Measurements from ENCODE around the gene DCAF16.

DCAF16 gene

GRCh38 chr4:17770845-17771244 is 39.7 kb downstream of the DCAF16 start:
- DNase-seq (ENCODE audit: low spot score in 2 of 2) (no peak), ATAC-seq (ENCODE audit: low read depth) (no peak)
- peaks cover 2% of the 10 kb centered on the region for H3K27me3 Mint-ChIP-seq
- H3K4me3 Mint-ChIP-seq: no peak overlapping the region
- peaks cover 1% of the 10 kb centered on the region for H3K9me3 Mint-ChIP-seq
- H3K4me1 Mint-ChIP-seq: no peaks in the 10 kb centered on the region
- H3K27ac Mint-ChIP-seq: no peak overlapping the region
- H3K36me3 Mint-ChIP-seq: no peaks in the 10 kb centered on the region

- DNase-seq (ENCODE audit: low spot score in 2 of 2) (no peak), ATAC-seq (ENCODE audit: low read depth) (no peak)
- peaks cover 1% of the 10 kb centered on the region for H3K9me3 Mint-ChIP-seq
- no peaks in the 10 kb centered on the region for H3K4me1 Mint-ChIP-seq
- H3K27ac Mint-ChIP-seq: no peak overlapping the region
- no peaks in the 10 kb centered on the region for H3K36me3 Mint-ChIP-seq
- H3K4me3 Mint-ChIP-seq: no peak overlapping the region
- H3K27me3 Mint-ChIP-seq: peaks cover 2% of the 10 kb centered on the region
Measured at GRCh38 chr4:17769406-17770174, 41.0 kb downstream of the DCAF16 start.

GRCh38 chr4:17766826-17767458 is 43.6 kb downstream of the DCAF16 start:
- DNase-seq (ENCODE audit: low spot score in 2 of 2) (no peak), ATAC-seq (ENCODE audit: low read depth) (no peak)
- Mint-ChIP-seq H3K4me3 (no peak overlapping the region), H3K4me1 (no peaks in the 10 kb centered on the region), H3K27me3 (peaks cover 4% of the 10 kb centered on the region), H3K36me3 (no peaks in the 10 kb centered on the region), H3K27ac (no peak overlapping the region), H3K9me3 (peaks cover 1% of the 10 kb centered on the region)

GRCh38 chr4:17765514-17766286 is 44.9 kb downstream of the DCAF16 start:
- Mint-ChIP-seq H3K27ac (no peak overlapping the region), H3K27me3 (peaks cover 4% of the 10 kb centered on the region), H3K4me3 (no peak overlapping the region), H3K9me3 (peaks cover 1% of the 10 kb centered on the region), H3K36me3 (no peaks in the 10 kb centered on the region), H3K4me1 (no peaks in the 10 kb centered on the region)
- DNase-seq (ENCODE audit: low spot score in 2 of 2) (no peak), ATAC-seq (ENCODE audit: low read depth) (no peak)

- no peak for DNase-seq (ENCODE audit: low spot score in 2 of 2)
- no peak for ATAC-seq (ENCODE audit: low read depth)
- no peak overlapping the region for H3K4me3 Mint-ChIP-seq
- peaks cover 2% of the 10 kb centered on the region for H3K27me3 Mint-ChIP-seq
- no peak overlapping the region for H3K27ac Mint-ChIP-seq
- peaks cover 1% of the 10 kb centered on the region for H3K9me3 Mint-ChIP-seq
- H3K4me1 Mint-ChIP-seq: no peaks in the 10 kb centered on the region
- H3K36me3 Mint-ChIP-seq: no peaks in the 10 kb centered on the region
Measured at GRCh38 chr4:17763931-17764330, 46.6 kb downstream of the DCAF16 start.

GRCh38 chr4:17763416-17763815 is 47.1 kb downstream of the DCAF16 start:
- H3K4me3 Mint-ChIP-seq: no peak overlapping the region
- H3K4me1 Mint-ChIP-seq: no peaks in the 10 kb centered on the region
- H3K27ac Mint-ChIP-seq: no peak overlapping the region
- peaks cover 1% of the 10 kb centered on the region for H3K9me3 Mint-ChIP-seq
- no peak for ATAC-seq (ENCODE audit: low read depth)
- peaks cover 2% of the 10 kb centered on the region for H3K27me3 Mint-ChIP-seq
- no peaks in the 10 kb centered on the region for H3K36me3 Mint-ChIP-seq
- no peak for DNase-seq (ENCODE audit: low spot score in 2 of 2)

- DNase-seq (ENCODE audit: low spot score in 2 of 2): no peak
- Mint-ChIP-seq H3K27ac (no peak overlapping the region), H3K27me3 (peaks cover 2% of the 10 kb centered on the region), H3K4me1 (no peaks in the 10 kb centered on the region), H3K4me3 (no peak overlapping the region), H3K9me3 (peaks cover 1% of the 10 kb centered on the region), H3K36me3 (no peaks in the 10 kb centered on the region)
- no peak for ATAC-seq (ENCODE audit: low read depth)
Measured at GRCh38 chr4:17762726-17763125, 47.8 kb downstream of the DCAF16 start.

- ATAC-seq (ENCODE audit: low read depth): no peak
- Mint-ChIP-seq H3K4me1 (no peaks in the 10 kb centered on the region), H3K27me3 (peaks cover 2% of the 10 kb centered on the region)
Measured at GRCh38 chr4:17761062-17761461, 49.5 kb downstream of the DCAF16 start.

GRCh38 chr4:17760626-17761025 is 49.9 kb downstream of the DCAF16 start:
- Mint-ChIP-seq H3K4me1 (no peaks in the 10 kb centered on the region), H3K36me3 (no peaks in the 10 kb centered on the region), H3K27ac (no peak overlapping the region), H3K27me3 (peaks cover 2% of the 10 kb centered on the region), H3K4me3 (no peak overlapping the region), H3K9me3 (no peaks in the 10 kb centered on the region)
- ATAC-seq (ENCODE audit: low read depth): no peak
- DNase-seq (ENCODE audit: low spot score in 2 of 2): no peak

More at GRCh38 chr4:17761062-17761461, 49.5 kb downstream of the DCAF16 start:
- Mint-ChIP-seq H3K27ac (no peak overlapping the region), H3K9me3 (peaks cover 1% of the 10 kb centered on the region), H3K36me3 (no peaks in the 10 kb centered on the region), H3K4me3 (no peak overlapping the region)
- DNase-seq (ENCODE audit: low spot score in 2 of 2): no peak

- Mint-ChIP-seq H3K27ac (no peak overlapping the region), H3K4me3 (no peak overlapping the region), H3K36me3 (no peaks in the 10 kb centered on the region), H3K4me1 (no peaks in the 10 kb centered on the region), H3K9me3 (no peaks in the 10 kb centered on the region), H3K27me3 (peaks cover 3% of the 10 kb centered on the region)
- ATAC-seq (ENCODE audit: low read depth): no peak
- DNase-seq (ENCODE audit: low spot score in 2 of 2): no peak
Measured at GRCh38 chr4:17758485-17758884, 52.1 kb downstream of the DCAF16 start.

- no peak overlapping the region for H3K4me3 Mint-ChIP-seq
- peaks cover 1% of the 10 kb centered on the region for H3K27me3 Mint-ChIP-seq
- DNase-seq (ENCODE audit: low spot score in 2 of 2) (no peak), ATAC-seq (ENCODE audit: low read depth) (no peak)
- no peak overlapping the region for H3K27ac Mint-ChIP-seq
- H3K4me1 Mint-ChIP-seq: no peaks in the 10 kb centered on the region
- H3K9me3 Mint-ChIP-seq: no peaks in the 10 kb centered on the region
- H3K36me3 Mint-ChIP-seq: no peaks in the 10 kb centered on the region
Measured at GRCh38 chr4:17757621-17758020, 52.9 kb downstream of the DCAF16 start.

GRCh38 chr4:17753646-17754045 is 56.9 kb downstream of the DCAF16 start:
- Mint-ChIP-seq H3K27me3 (peaks cover 4% of the 10 kb centered on the region), H3K4me3 (no peak overlapping the region), H3K27ac (no peak overlapping the region), H3K36me3 (no peaks in the 10 kb centered on the region), H3K4me1 (no peaks in the 10 kb centered on the region), H3K9me3 (no peaks in the 10 kb centered on the region)
- DNase-seq (ENCODE audit: low spot score in 2 of 2) (no peak), ATAC-seq (ENCODE audit: low read depth) (no peak)

Data from memory B cell (primary cell).